ELF-1 (cell line): ENCODE results near the gene FADS3.
"Not testable (repeated sequence)": the region's sequence is repeated elsewhere in the genome, so short reads cannot be mapped to it uniquely, and the experiment has no call there.

Experiments used
- DNase-seq: peaks from one replicate; pipeline ENCODE4 v3.0.0-alpha.2; 2016; ENCODE audit warnings: low read depth, low spot score

Gene FADS3

DNA sequence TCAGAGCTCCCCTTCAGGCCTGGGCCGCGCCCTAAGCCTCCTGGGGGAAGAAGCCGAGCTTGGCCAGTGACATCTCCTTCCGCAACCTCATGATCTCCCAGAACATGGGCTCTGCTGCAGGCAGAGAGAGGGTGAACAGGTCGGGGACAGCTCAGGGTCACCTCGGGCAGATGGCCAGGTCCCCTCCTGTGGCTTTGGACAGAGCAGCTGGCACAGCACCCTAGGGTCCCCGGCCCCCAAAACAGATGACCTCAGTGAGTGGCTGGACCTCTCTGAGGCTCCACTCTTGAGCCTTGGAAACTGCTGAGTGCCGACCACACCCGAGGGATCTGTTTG lies 6.9 kb upstream of the FADS3 start:
- no peak for DNase-seq

DNA sequence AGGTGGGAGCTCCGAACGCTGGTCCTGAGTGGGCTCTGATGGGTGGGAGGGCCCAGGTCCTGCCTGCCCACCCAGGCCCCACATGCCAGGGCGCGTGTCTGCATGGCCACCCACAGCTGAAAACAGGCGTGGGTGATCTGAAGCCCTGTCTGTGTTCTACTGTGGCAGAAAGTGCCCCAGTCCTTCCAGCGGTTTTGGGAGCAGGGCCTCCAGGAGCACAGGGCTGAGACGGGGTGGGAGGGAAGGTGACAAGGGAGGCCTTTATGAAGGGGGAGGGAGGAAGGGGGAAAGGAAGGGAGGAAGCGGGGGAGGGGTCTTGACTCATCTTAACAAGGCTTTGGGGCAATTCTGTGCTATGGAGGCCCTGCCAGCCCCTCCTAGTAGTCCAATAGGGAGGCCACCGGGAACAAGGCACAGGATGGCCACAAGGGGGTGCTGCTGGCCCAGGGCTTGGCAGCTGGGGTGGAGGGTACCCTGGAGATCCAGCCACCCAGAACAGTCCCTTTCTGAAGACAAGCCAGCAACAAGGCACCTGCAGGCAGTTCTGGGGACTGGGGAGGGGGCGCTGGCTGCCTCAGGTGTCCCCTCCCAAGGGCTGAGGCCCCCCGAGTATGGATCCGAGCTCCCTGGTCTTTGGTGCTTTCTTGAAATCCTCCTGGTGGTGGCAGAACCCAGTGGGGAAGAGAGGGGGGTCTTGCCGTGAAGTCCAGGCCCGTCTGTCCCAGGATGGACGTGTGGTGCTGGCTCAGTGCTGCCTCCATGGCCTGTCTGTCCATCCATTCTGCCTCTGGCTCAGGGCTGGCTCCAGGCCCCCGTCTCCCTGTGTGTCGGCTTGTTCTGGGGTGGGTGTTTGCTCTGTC lies 6.3 kb upstream of the FADS3 start:
- peak; percentile 93 for DNase-seq

DNA sequence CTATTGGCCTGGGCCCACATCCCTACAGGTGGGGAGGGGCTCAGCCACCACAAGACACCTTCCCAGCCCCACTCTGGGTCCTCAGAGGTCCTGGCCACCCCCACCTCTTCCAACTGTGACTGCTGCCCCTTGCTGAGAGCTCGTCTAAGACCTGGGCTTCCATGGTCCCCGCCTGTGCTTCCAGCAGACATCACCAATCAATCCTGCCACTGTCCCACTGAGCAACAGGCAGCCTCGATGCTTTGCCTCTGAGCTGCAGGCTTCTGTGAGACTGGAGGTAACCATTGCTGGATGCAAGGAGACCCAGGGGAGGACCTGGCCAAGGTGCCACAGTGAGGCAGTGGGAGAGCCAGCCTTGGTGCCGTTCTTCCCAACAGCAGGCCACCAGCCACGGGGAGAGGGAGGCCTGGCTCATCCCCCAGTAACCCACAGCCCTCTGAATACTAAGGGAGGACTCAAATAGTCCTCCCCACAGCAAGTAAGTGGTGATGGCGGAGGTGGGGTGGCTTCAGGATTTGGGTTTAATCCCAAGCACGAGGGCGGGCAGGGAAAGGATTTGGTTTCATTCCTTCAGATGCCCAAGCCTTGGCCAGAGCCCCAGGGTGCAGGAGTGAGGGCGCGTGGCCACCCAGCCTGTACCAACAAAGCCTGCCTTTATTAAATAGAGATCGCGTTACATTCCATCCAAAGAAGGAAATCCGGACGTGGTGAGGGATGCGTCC lies 5.5 kb upstream of the FADS3 start:
- DNase-seq: no peak

DNA sequence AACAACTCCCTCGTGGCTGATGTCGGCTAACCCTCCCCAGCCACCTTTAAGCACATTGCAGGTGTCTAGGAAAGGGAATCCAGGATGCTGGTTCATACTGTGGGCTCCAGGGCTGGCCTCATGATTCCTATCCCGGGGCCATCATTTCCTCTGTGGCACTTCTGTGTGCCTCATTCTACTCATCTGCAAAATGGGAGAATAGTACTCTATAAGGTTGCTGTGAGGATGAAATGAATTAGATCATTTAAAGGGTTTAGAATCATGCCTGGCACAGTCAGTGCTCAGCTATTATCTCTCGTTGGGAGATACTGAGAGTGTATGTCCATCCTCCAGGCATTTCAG lies 4.3 kb upstream of the FADS3 start:
- DNase-seq: no peak

DNA sequence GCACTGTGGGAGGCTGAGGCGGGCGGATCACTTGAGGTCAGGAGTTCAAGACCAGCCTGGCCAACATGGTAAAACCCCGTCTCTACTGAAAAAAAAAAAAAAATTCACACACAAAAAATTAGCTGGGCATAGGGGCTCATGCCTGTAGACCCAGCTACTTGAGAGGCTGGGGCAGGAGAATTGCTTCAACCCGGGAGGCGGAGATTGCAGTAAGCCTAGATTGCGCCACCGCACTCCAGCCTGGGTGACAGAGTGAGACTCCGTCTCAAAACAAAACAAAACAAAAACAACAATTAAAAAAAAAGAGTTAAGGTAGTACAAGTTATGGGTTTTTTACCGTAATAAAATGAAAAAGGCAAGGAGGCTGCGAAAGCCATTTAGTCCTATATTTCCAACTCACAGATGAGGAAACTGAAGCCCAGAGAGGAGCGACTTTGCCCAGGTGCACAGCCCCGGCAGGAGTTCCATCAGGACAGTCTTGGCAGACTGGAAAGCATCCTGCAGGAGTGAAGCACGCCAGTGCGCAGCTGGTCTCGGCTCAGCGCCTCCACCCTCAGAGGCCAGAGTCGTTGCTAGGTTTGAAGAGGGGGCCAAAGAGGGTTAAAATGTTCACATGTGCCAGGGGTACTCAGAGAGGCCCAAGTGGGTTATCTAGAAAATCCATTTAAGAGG lies 3.8 kb upstream of the FADS3 start:
- no peak for DNase-seq

DNA sequence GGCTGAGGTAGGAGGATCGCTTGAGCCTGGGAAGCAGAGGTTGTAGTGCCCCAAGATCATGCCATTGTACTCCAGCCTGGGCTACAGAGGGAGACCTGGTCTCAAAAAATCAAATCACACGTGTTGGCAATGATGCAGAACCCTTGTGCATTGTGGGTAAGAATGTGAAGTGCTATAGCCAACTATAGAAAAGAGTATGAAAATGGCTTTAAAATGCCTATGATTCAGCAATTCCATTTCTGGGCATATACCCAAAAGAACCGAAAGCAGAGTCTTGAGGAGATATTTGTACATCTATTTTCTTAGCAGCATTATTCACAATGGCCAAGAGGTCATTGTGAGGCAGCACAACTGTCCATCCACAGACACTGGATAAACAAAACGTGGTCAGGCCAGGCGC lies 2.6 kb upstream of the FADS3 start:
- no peak for DNase-seq

DNA sequence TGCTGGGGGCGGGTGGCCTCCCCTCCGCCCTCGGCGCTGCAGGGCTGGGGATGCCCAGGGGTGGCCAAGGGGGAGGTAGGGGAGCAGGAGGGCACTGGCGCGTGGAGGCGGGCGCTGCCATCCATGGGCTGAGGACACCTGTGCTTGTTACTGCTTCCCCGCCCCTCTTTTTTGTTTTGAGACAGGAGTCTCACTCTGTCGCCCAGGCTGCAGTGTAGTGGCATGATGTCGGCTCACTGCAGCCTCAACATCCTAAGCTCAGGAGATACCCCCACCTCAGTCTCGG lies 683 bp upstream of the FADS3 start:
- no peak for DNase-seq

DNA sequence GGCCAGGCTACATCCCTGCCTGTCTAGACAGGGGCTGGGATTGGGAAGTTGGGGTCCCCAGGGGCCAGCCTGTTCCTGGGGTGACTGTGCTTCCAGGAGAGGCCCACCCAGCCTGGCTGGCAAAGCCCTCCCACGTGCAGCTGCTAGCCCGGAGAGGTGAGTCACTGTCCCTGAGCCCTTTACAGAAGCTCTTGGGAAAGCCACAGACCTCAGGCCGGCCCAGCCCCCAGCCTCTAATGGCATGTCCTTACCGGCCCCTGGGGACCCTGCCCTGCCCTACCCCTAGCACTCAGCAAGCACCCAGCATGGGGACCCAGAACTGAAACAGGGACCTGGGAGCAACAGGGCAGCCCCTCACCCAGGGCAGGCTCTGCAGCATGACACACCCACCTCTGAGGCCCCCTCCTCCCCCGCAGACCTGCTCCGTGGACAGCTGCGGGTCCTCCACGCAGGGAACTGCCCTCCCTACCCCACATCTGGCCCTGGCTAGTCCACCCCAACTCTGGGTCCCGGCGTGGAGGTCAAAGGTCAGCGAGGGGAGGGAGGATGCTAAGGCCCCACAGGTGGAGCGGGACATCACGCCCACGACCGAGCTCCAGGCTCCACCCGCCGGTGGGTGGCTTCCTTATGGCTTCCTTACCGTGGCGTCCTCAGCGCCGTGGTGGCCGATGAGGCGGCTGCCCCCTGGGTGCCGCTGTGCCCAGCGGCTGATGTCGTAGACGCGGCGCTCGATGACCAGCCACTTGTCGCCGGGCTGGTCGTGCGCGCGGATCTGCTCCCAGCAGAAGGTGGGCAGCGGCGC lies 615 bp downstream of the FADS3 start:
- peak; percentile 64 for DNase-seq

DNA sequence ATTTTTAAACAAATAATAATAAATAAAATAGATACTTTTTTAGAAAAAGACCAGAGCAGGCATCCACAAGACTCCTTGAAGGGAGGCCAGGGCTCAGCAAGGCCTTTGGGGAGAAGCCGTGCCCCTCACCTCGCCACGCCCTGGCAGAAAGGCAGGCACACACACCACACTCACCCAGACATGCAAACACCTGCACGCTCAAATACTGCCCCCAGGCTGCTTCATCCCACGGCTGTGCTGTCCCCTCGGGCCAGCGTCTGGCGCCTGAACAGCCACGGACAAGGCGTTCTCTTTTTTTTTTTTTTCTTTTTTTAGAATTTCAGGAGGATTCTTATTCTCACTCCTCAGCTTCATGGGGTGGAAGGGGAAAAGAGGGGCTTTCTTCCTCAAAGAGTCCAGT lies 1.5 kb downstream of the FADS3 start:
- DNase-seq: no peak

DNA sequence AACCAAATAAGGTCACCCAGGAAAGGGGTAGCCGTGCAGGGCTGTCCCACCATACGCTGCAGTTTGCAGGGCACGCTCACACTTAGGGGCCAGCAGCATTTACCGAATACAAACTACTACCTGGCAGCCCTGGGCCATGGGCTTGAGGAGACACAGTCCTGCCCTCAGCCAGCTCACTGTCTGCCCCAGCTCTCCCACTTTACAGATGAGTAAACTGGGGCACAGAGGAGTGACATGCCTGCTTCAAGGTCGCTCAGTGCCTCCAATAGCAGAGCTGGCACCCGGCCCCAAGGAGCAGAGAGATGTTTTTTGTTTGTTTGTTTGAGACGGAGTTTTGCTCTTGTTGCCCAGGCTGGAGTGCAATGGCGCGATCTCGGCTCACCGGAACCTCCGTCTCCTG lies 2.8 kb downstream of the FADS3 start:
- DNase-seq: no peak

DNA sequence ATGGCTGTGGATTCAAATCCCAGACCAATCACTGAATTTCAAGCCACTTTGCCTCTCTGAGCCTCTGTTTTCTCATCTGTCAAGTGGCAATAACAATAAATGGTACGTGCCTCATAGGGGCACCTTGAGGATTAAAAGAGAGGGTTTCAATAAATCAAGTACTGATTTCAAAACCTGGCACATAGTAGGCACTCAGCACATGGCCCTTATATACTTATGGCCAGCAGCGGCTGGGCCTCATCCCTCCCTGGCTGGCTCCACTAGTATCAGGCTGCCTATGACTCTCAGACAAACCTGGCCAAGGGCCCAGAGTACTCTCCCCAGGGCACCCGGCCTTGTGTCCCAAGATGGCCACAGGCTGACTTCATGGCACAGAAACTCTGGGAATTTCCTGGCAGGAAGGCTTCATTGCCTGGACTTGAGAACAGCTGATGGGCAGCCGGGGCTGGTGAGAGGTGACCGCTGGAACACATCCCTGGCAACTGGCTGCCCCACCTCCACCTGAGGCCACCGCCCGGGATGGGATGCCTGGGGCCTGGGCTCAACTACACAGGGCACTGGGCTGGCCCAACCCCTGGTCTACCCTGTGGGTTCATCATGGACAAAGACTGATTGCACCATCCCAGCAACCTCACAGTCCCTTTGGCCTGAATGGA lies 3.4 kb downstream of the FADS3 start:
- no peak for DNase-seq

DNA sequence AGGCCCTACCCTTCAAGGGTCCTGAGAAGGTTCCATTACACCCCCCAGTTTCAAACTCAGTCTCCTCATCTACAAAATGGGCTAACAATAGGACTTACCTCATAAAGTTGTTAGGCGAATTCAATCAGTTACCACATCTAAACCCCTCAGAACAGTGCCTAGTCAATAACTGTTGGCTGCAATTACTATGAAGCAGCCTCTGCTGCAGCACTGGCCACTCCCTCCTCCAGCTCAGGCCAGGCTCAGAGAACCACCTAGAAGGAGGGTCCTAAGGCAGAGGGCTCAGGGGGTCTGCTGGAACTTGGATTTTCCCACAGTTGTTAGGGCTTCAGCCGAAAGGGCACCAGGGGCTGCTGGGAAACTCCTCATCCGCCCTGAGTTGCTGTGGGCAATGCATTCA lies 4.7 kb downstream of the FADS3 start:
- no peak for DNase-seq

DNA sequence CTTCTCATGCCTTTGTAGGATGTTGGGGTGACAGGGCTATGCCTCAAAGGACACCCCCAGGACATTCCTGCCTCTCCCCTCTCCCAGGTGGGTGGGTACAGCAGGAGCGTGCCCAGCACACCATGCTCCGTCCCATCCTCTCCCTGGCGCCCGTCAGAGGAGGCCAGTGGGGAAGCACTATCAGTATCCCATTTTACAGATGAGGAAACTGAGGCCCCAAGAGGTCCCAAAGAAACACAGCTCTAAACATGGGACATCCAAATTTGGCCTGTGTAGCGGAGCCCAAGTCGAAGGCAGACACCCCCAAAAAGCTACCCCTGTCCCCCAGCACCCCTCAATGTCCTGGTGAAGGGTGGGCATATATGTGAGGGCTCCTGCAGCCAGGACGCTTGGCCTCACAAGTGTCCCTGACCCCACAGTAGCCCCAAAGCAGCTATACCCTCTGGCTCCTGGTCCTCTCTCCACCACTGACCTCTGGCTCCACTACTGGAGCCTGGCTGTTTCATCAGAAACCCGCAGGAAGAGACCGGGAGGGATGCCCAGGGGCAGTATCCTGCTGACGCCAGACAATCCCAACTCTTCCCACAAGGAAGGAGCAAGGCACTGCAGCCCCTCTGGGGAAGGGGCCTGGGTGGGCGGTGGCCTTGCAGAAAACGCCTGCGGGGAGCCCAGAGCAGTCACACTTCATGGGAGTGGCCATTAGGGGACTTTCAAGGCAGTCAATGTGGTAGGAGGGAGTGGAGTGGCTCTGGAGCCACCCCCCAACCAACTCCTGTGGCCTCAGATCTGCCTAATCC lies 5.4 kb downstream of the FADS3 start:
- peak; percentile 75 for DNase-seq

DNA sequence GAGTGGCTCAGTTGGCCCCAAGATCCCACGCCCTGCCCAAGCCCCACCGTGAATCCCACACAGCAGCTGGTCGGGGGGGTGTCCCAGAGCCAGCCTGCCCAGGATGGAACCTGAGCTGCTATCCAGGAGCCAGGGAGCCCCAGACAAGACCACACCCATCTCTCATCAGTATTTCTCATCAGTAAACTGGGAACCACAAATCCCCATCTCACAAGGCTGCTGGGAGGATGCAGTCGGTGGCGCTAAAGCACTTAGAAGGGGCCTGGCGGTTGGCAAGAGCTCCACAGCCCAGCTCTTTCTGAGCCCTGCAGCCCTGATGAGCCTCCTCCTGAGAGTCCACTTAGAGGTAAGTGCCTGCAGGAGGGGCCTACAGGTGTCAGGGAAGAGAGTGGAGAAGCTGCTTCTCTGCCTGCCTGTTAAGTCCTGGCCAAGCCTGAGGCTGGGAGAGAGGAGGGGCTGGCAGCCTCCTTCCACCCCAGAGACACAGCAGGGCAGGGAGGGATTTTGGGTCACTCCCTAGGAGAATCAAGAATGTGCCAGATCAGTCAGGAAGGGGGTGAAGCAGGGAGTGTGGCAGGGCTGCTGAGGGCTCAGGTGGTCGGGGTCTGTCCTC lies 6.1 kb downstream of the FADS3 start:
- DNase-seq: peak; percentile 66

DNA sequence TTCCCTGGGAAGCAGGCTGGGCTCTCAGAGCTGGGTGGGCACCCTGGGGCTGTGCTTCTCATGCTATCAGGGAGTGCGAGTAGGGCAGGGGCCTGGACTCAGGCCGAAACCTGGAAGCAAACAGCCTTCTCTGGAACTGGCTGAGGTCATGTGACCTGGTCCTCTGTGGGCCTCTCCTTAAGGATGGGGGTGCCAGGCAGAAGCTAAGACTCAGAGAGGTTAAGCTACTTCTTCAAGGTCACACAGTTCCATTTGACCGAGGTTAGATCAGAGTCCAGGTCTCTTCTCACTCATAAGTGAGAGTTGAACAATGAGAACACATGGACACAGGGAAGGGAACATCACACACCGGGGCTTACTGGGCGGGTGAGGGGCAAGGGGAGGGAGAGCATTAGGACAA lies 7.4 kb downstream of the FADS3 start:
- no peak for DNase-seq

DNA sequence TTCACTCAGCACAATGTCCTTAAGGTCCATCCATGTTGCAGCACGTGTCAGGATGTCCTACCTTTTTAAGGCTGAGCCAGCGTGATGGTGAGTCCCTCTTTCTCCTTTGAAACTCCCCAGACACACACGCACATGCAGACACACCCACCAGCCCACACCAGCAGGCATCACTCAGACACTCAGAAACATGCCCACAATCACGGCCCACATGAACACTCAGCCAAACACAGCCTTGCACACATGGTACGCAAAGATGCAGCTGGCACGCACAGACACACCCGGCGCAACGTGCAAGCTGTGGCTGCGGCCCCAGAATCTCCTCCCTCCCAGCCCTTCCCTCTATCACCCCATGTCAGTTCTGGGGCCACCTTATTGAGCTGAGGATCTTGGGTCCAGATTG lies 8.0 kb downstream of the FADS3 start:
- DNase-seq: no peak

DNA sequence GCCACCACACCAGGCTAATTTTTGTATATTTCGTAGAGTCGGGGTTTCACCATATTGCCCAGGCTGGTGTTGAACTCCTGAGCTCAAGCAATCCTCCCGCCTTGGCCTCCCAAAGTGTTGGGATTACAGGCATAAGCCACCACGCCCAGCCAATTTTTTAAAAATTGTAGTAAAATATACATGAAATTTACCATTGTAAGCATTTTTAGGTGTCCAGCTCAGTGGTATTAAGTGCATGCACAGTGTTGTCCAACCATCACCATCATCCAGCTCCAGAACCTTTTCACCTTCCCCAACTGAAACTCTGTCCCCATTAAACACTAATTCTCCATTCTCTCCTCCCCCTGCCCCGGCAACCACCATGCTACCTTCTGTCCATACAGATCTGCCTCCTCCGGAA lies 8.5 kb downstream of the FADS3 start:
- DNase-seq: no peak

DNA sequence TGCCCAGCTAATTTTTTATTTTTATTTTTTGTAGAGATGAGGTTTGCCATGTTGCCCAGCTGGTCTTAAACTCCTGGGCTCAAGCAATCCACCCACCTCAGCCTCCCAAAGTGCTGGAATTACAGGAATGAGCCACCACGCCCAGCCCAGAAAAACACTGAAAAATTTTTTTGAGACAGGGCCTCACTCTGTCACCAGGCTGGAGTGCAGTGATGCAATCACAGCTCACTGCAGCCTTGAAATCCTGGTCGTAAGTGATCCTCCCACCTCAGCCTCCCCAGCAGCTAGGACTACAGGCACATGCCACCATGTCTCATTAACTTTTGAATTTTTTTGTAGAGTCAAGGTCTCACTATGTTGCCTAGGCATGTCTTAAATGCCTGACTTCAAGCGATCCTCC lies 9.1 kb downstream of the FADS3 start:
- DNase-seq: not testable (repeated sequence)

DNA sequence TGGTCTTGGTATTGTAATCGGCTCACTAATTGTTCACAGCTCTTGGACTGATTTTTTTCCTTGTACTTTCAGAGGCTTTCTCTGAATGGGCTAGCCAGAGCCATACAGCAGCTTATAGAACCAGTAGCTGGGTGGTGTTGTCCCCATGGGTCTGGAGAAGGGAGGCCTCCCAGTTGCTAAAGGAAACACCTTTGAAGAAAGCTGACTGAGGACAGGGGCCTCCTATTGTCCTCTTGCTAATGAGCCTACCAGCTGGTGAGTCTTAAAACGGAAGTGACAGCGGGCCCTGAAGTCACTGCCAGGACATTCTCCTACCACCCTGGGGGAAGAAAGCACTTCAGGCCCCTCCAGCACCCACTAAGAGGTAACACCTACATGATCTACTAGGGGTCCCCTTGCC lies 9.9 kb downstream of the FADS3 start:
- DNase-seq: peak; percentile 62

DNA sequence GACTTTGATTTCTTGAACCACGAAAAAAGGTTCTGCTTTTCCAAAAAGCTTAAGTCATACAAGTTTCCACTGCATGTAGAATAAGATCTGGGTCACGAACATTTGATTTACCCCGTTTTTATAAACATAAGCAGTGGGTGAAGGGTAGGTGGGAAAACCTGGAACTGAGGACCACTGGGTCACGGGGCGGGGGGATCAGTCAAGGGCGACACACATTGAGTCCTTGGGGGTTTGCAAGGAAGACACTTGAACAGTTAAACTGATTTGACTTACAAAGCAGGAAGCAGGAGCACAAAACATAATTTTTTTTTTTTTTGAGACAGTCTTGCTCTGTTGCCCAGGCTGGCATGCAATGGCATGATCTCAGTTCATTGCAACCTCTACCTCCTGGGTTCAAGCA lies 10.9 kb downstream of the FADS3 start:
- no peak for DNase-seq

DNA sequence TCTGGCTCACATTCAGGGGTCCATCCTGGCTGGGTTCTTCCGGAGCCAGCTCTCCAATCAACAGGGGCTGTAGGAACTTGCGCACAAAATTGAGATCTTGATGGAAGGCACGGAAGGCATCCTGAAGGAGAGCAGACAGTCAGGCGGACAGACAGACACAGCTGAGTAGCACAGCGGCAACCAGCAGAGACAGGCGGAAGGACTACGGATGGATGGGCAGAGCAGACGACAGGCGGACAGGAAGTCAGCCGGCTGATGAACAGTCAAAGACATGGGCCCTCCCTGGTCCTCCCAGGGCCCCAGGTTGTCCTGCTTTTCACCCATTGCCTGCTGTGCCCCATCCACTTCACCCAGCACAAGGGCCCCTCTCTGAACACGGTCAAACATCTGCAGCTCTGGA lies 11.3 kb downstream of the FADS3 start:
- DNase-seq: no peak
